ENCODE results near the gene CACFD1. TPM values are rescaled to one million over a fixed set of nuclear protein-coding genes. Genes with fewer than 3 reads are reported as not detected.

Gene CACFD1
- total RNA-seq = 6.4 and 13.8 TPM in 2 replicates

DNA sequence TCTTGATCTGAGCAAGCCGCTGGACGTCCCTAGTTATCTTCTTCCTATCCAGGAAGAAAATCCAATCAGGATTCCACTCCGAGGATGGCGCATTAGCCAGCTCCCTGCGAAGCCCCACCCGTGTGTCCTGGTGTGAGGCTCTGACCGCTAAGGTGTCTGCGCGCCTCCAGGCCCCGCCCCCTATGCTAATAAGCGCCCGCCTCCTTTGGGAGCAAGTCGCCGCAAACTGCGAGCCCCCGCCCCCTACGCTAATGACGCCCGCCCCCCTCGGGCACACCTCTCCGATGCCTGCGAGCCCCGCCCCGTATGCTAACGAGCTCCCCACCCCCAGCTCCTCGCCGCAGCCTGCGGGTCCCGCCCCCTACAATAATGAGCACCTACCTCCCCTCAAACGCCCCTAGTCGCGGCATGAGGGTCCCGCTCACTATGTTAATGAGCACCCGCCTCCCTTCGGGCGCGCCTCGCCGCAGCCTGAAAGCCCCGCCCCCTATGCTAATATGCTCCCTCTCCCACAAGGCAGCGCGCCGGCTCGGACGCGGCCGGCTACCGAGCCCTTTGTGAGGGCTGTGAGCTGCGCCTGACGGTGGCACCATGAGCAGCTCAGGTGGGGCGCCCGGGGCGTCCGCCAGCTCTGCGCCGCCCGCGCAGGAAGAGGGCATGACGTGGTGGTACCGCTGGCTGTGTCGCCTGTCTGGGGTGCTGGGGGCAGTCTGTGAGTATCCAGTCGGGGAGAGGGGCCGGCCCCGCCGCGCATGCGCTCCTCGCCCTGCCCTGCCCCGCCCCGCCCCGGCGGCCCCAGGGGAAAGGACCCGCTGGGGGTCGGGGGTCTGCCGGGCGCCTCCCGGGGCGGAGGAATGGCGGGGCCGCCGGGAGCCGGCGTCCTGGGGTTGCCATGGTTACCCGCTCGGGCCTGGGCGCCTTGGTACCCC is at the start of gene CACFD1:
TSS of gene CACFD1 (plus strand) at position 503 of the 929 bp plus-strand sequence. CDS start at position 592, 89 bp downstream.

GRCh38 chr9:133417541-133418461 is 42.0 kb upstream of the CACFD1 start, which contains the start of gene REXO4:
Gene REXO4, minus strand, starts transcription at chr9:133418010. Its CDS starts 166 bp downstream, at chr9:133417844.

GRCh38 chr9:133421615-133422542 is 37.9 kb upstream of the CACFD1 start, which contains the start of gene ADAMTS13:
Gene ADAMTS13, plus strand, starts transcription at chr9:133422367. Its CDS starts 77 bp downstream, at chr9:133422444.

DNA sequence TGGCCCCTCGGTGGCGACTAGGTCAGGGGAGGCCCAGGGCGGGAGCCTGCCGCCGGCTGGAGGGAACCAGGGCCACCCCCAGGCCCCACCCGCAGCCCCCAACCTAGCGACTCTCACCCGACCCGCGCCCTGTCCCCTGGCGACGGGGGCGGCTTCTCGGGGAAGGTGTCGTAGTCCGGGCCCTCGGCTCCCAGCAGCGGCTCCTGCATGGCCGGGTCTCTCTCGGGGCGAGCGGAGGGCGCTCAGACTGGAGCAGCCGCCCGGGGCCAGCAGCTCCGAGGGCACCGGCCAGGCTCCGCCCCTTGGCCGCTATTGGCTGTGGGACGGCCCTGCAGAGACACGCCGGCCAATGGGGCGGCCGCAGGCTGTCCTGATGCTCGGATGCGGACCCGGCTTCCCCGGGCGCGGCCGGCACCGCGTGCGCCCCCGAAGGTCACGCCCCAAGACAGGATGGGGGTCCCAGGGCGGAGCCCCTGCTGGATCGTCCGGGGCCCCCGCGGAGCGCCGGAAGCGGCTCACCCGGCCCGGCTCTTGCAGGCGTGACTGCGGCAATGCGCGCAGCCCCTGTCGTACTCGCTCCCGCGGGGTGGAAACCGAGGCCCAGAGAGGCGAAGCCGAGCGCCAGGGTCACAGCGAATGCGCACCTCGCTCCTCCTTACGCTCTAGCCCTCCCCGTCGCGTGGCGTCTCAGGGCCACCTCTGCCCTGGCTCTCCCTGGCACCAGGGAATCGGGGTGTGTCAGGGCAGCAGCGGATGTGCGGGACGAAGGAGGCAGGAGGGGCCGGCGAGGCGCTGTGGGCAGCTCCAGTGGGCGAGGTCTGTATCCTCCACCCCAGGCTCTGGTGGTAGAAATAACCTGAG is 19.3 kb downstream of the CACFD1 start, which contains the start of gene SLC2A6:
TSS of gene SLC2A6 (minus strand) at position 249 of the 861 bp plus-strand sequence. CDS start at position 209, 40 bp downstream.

Other genes with a start within 250 kb of the CACFD1 start
- gene ABO, start 184.8 kb upstream of the CACFD1 start, total RNA-seq = not detected in 2 replicates
- gene SURF6, start 123.8 kb upstream of the CACFD1 start, total RNA-seq = 7.6 and 12.0 TPM in 2 replicates
- 18.6 and 20.3 TPM in 2 replicates for gene MED22, start 111.8 kb upstream of the CACFD1 start, total RNA-seq
- 1,207 and 2,492 TPM in 2 replicates for gene RPL7A, start 111.8 kb upstream of the CACFD1 start, total RNA-seq
- gene SURF1, start 103.5 kb upstream of the CACFD1 start, total RNA-seq = 18.2 and 27.1 TPM in 2 replicates
- 9.2 and 17.0 TPM in 2 replicates for gene SURF2, start 103.4 kb upstream of the CACFD1 start, total RNA-seq
- gene SURF4, start 83.9 kb upstream of the CACFD1 start, total RNA-seq = 449 and 574 TPM in 2 replicates
- under 0.01 and 0.14 TPM in 2 replicates for gene STKLD1, start 83.6 kb upstream of the CACFD1 start, total RNA-seq
- 15.0 and 22.8 TPM in 2 replicates for gene REXO4, start 42.0 kb upstream of the CACFD1 start, total RNA-seq
- gene ADAMTS13, start 37.6 kb upstream of the CACFD1 start, total RNA-seq = 0.57 and 0.88 TPM in 2 replicates
- 48.4 and 79.4 TPM in 2 replicates for gene SLC2A6, start 19.1 kb downstream of the CACFD1 start, total RNA-seq
- not detected in 2 replicates for gene MYMK, start 65.0 kb downstream of the CACFD1 start, total RNA-seq
- gene ADAMTSL2, start 74.7 kb downstream of the CACFD1 start, total RNA-seq = 0.57 and 17.7 TPM in 2 replicates
- gene FAM163B, start 149.4 kb downstream of the CACFD1 start, total RNA-seq = 2.2 TPM in 1 of 2 replicates, not detected in the other
- not detected in 2 replicates for gene DBH, start 176.4 kb downstream of the CACFD1 start, total RNA-seq

All from placental pericyte (primary cell).